Measurements from ENCODE around the gene SUPT3H.

SUPT3H gene

DNA sequence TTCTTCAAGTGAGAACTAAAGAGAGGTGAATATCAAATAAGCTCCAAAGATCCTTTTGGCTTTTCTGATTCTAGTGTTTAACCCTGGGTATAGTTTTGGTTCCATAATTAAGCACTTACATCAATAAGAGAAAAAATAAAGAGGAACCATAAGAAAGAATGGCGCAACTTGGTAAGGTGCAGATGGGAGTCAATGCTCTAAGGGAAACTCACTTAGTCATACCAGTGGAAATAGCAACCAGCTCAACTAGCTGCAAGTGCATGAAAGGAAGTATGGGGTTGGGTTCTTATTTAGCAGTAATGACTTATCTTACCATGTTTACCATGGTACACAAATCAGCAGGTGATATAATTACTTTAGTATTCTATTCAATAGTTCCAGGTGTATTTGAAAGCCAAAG lies 346.1 kb downstream of the SUPT3H start:
- Mint-ChIP-seq H3K36me3 (ENCODE audit: low read depth) (peaks cover 17% of the 10 kb centered on the region), H3K4me1 (no peaks in the 10 kb centered on the region), H3K9me3 (peaks cover 20% of the 10 kb centered on the region), H3K27ac (no peak overlapping the region), H3K27me3 (ENCODE audit: low read depth, poor library complexity) (no peaks in the 10 kb centered on the region), H3K4me3 (no peak overlapping the region)
- TF ChIP-seq, protein P1, sequence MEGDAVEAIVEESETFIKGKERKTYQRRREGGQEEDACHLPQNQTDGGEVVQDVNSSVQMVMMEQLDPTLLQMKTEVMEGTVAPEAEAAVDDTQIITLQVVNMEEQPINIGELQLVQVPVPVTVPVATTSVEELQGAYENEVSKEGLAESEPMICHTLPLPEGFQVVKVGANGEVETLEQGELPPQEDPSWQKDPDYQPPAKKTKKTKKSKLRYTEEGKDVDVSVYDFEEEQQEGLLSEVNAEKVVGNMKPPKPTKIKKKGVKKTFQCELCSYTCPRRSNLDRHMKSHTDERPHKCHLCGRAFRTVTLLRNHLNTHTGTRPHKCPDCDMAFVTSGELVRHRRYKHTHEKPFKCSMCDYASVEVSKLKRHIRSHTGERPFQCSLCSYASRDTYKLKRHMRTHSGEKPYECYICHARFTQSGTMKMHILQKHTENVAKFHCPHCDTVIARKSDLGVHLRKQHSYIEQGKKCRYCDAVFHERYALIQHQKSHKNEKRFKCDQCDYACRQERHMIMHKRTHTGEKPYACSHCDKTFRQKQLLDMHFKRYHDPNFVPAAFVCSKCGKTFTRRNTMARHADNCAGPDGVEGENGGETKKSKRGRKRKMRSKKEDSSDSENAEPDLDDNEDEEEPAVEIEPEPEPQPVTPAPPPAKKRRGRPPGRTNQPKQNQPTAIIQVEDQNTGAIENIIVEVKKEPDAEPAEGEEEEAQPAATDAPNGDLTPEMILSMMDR (IDR thresholded peaks at IDR 0.05), result no peak
- no peak for DNase-seq

DNA sequence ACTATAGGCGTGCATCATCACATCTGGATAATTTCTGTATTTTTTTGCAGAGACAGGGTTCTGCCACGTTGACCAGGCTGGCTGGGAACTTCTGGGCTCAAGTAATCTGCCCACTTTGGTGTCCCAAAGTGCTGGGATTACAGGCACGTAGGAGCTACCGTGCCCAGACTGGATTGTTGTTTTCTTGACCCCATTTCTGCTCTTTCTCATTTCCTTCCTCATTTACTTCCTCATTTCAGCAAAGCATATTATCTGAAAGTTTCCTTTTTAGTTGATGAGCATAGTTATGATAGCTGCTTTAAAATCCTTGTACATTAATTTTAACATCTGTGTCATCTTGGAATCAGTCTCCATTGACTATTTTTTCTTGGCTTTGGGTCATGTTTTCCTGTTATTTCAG lies 350.6 kb downstream of the SUPT3H start:
- peaks cover 17% of the 10 kb centered on the region for H3K36me3 Mint-ChIP-seq (ENCODE audit: low read depth)
- H3K4me1 Mint-ChIP-seq, result no peaks in the 10 kb centered on the region
- H3K9me3 Mint-ChIP-seq, result peaks cover 38% of the 10 kb centered on the region
- H3K4me3 Mint-ChIP-seq, result no peak overlapping the region
- DNase-seq, result no peak
- no peak overlapping the region for H3K27ac Mint-ChIP-seq
- H3K27me3 Mint-ChIP-seq (ENCODE audit: low read depth, poor library complexity), result no peaks in the 10 kb centered on the region
- TF ChIP-seq, protein P1 (IDR thresholded peaks at IDR 0.05), result no peak

DNA sequence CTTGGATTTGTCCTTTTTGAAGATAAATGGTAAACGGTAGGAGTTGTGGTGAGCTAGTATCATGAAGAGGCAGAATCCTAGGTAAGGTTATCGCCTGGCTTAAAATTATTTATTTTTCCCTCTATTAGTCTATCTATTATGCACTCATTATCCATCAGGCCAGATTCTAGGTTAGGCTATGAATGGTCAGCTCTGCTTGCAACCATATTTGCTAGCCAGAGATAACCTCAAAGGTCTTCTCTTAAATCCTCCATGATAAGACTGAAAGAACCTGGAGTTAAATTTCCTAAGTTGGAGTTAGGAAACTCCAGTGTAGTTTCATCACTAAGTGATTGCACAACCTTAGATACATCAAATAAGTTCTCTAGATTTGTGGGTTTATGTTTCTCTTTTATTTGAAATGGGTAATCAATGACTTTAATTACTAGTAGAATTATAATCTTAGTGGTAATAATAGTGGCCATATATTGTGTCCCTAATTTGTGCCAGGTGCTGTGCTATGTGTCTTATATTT lies 351.7 kb downstream of the SUPT3H start:
- Mint-ChIP-seq H3K4me1 (no peaks in the 10 kb centered on the region), H3K4me3 (no peak overlapping the region), H3K27ac (no peak overlapping the region), H3K9me3 (peaks cover 38% of the 10 kb centered on the region), H3K36me3 (ENCODE audit: low read depth) (peaks cover 17% of the 10 kb centered on the region), H3K27me3 (ENCODE audit: low read depth, poor library complexity) (no peaks in the 10 kb centered on the region)
- DNase-seq, result no peak
- TF ChIP-seq, protein P1 (IDR thresholded peaks at IDR 0.05), result no peak

DNA sequence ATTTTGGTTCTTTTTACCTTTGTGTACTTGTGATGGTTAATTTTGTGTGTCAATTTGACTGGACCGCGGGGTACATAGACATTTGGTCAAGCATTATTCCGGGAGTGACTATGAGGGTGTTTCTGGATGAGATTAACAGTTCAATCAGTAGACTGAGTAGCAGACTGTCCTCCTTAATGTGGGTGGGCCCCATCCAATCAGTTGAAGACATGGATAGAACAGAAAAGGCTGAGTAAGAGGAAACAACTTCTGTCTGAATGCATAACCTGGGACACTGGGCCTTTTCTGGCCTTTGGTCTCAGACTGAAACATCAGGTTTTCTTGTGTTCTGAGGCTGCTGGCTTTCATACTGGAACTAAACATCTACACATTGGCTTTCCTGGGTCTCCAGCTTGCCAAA lies 353.1 kb downstream of the SUPT3H start:
- Mint-ChIP-seq H3K4me3 (no peak overlapping the region), H3K9me3 (peaks cover 38% of the 10 kb centered on the region), H3K27me3 (ENCODE audit: low read depth, poor library complexity) (no peaks in the 10 kb centered on the region), H3K36me3 (ENCODE audit: low read depth) (peaks cover 18% of the 10 kb centered on the region), H3K27ac (no peak overlapping the region), H3K4me1 (no peaks in the 10 kb centered on the region)
- no peak for DNase-seq
- TF ChIP-seq, protein P1 (IDR thresholded peaks at IDR 0.05), result no peak

DNA sequence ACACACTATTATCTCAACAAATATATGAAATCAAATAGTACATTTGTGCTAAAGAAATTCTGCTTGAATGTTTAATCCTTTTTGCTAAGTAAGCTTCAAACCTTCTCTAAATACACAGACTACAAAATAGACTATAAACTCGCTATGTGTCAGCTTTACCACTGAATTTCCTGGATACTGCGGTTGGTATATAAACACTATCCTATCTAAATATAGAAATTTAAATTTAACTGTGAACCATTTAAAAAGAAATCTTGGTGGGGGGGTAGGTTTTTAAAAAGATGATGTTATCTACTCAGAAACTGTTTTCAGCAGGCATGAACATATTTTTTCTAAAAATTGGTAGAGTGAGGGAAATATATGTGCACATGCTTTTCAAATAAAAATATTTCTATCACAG lies 356.1 kb downstream of the SUPT3H start:
- Mint-ChIP-seq H3K27ac (no peak overlapping the region), H3K4me3 (no peak overlapping the region), H3K27me3 (ENCODE audit: low read depth, poor library complexity) (no peaks in the 10 kb centered on the region)

DNA sequence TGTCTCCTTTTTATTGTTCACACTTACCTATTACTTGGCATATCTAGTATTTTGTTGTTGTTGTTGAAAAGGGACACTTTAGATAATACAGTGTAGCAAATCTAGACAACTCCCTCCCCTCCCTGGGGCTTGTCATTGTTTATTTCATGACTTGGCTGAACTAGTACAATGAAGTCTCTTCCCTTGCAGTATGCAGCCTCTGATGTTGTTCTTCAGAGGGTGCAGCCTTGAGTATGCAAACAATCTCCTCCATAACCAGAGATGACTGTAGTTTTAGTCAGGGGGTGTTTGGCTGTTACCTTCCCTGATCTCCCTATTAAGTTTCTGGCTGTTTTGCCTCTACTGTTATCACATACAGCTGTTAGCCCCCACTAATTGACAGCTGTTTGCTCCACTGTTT lies 365.0 kb downstream of the SUPT3H start:
- no peak overlapping the region for H3K27ac Mint-ChIP-seq
- peaks cover 4% of the 10 kb centered on the region for H3K27me3 Mint-ChIP-seq (ENCODE audit: low read depth, poor library complexity)
- peaks cover 12% of the 10 kb centered on the region for H3K9me3 Mint-ChIP-seq
- peaks cover 7% of the 10 kb centered on the region for H3K4me1 Mint-ChIP-seq
- no peak overlapping the region for H3K4me3 Mint-ChIP-seq
- DNase-seq, result no peak
- TF ChIP-seq, protein P1 (IDR thresholded peaks at IDR 0.05), result no peak
- peaks cover 36% of the 10 kb centered on the region for H3K36me3 Mint-ChIP-seq (ENCODE audit: low read depth)

More for the DNA sequence above, 356.1 kb downstream of the SUPT3H start:
- TF ChIP-seq, protein P1 (IDR thresholded peaks at IDR 0.05), result no peak
- DNase-seq, result no peak
- H3K4me1 Mint-ChIP-seq, result no peaks in the 10 kb centered on the region
- peaks cover 22% of the 10 kb centered on the region for H3K9me3 Mint-ChIP-seq
- H3K36me3 Mint-ChIP-seq (ENCODE audit: low read depth), result peaks cover 7% of the 10 kb centered on the region
